Measurements from ENCODE around the gene ADAMTS16. TPM values are rescaled to one million over a fixed set of nuclear protein-coding genes. Genes with fewer than 3 reads are reported as not detected.

The ADAMTS16 gene
- total and polyA plus RNA-seq, 2 experiments from 2014 or later: 2.8 to 15.4 TPM

DNA sequence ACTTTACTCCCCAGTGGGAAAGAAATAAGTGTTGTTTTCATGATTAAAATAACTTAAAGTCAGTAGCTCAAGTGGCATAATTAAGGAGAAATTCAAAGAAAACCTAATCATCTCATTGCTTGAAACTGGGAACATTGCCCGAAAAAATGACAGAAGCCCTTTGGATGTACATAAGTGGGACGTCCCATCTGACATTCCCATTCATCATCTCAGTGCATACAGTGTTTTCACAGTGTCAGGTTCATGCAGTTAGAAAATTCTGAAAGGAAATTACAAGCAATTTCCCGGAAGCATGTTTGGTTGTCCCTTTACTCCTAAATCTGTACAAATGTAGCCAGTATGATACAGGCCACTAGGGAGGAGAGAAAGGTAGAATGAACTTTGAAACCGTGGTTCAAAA is 95.6 kb downstream of the ADAMTS16 start:
- Mint-ChIP-seq H3K4me1 (peaks cover 3% of the 10 kb centered on the region; the same call in 2 of the 3 replicates), H3K9me3 (no peaks in the 10 kb centered on the region), H3K36me3 (ENCODE audit: low read depth) (peaks cover 10% of the 10 kb centered on the region), H3K27ac (no peak overlapping the region), H3K4me3 (no peak overlapping the region), H3K27me3 (ENCODE audit: insufficient read depth, low read depth, poor library complexity) (no peaks in the 10 kb centered on the region)
- no peaks in the 10 kb centered on the region; the same call in 1 of the 2 replicates for H4K20me1 ChIP-seq (replicated peaks; ENCODE audit: insufficient read depth)
- H3K9me2 ChIP-seq (ENCODE audit: insufficient read depth): no peaks in the 10 kb centered on the region
- no peaks in the 10 kb centered on the region for H3F3A ChIP-seq (replicated peaks; ENCODE audit: low read depth)
- no peak overlapping the region for H3K27ac ChIP-seq (ENCODE audit: low read depth)
- ATAC-seq: no peak
- H3K4me2 ChIP-seq: no peak overlapping the region
- H2AFZ ChIP-seq: no peak overlapping the region
- no peaks in the 10 kb centered on the region for H3K36me3 ChIP-seq (ENCODE audit: insufficient read depth)
- TF ChIP-seq ZNF114 (CRISPR knock-in tag; IDR thresholded peaks at IDR 0.05) (no peak), CREB1 (CRISPR knock-in tag; IDR thresholded peaks at IDR 0.05; ENCODE audit: low read depth) (no peak), ZNF331 (CRISPR knock-in tag; IDR thresholded peaks at IDR 0.05; ENCODE audit: low read depth) (no peak), NANOG (IDR thresholded peaks at IDR 0.05; ENCODE audit: borderline replicate concordance) (no peak), STAT1 (IDR thresholded peaks at IDR 0.05; ENCODE audit: unreplicated experiment) (no peak), POLR2AphosphoS5 (IDR thresholded peaks at IDR 0.05; ENCODE audit: low read depth) (no peak), EZH2phosphoT487 (IDR thresholded peaks at IDR 0.05; ENCODE audit: unreplicated experiment) (no peak), EZH2 (IDR thresholded peaks at IDR 0.05; ENCODE audit: low read depth, unreplicated experiment) (no peak), JUNB (IDR thresholded peaks at IDR 0.05; ENCODE audit: unreplicated experiment) (no peak)
- TF ChIP-seq, protein P1, sequence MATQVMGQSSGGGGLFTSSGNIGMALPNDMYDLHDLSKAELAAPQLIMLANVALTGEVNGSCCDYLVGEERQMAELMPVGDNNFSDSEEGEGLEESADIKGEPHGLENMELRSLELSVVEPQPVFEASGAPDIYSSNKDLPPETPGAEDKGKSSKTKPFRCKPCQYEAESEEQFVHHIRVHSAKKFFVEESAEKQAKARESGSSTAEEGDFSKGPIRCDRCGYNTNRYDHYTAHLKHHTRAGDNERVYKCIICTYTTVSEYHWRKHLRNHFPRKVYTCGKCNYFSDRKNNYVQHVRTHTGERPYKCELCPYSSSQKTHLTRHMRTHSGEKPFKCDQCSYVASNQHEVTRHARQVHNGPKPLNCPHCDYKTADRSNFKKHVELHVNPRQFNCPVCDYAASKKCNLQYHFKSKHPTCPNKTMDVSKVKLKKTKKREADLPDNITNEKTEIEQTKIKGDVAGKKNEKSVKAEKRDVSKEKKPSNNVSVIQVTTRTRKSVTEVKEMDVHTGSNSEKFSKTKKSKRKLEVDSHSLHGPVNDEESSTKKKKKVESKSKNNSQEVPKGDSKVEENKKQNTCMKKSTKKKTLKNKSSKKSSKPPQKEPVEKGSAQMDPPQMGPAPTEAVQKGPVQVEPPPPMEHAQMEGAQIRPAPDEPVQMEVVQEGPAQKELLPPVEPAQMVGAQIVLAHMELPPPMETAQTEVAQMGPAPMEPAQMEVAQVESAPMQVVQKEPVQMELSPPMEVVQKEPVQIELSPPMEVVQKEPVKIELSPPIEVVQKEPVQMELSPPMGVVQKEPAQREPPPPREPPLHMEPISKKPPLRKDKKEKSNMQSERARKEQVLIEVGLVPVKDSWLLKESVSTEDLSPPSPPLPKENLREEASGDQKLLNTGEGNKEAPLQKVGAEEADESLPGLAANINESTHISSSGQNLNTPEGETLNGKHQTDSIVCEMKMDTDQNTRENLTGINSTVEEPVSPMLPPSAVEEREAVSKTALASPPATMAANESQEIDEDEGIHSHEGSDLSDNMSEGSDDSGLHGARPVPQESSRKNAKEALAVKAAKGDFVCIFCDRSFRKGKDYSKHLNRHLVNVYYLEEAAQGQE (IDR thresholded peaks at IDR 0.05; ENCODE audit: unreplicated experiment): no peak
- TF ChIP-seq, protein P2, sequence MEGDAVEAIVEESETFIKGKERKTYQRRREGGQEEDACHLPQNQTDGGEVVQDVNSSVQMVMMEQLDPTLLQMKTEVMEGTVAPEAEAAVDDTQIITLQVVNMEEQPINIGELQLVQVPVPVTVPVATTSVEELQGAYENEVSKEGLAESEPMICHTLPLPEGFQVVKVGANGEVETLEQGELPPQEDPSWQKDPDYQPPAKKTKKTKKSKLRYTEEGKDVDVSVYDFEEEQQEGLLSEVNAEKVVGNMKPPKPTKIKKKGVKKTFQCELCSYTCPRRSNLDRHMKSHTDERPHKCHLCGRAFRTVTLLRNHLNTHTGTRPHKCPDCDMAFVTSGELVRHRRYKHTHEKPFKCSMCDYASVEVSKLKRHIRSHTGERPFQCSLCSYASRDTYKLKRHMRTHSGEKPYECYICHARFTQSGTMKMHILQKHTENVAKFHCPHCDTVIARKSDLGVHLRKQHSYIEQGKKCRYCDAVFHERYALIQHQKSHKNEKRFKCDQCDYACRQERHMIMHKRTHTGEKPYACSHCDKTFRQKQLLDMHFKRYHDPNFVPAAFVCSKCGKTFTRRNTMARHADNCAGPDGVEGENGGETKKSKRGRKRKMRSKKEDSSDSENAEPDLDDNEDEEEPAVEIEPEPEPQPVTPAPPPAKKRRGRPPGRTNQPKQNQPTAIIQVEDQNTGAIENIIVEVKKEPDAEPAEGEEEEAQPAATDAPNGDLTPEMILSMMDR (conservative IDR thresholded peaks at IDR 0.05; ENCODE audit: low read depth in 2 of 2): no peak
- TF ChIP-seq, protein P3, sequence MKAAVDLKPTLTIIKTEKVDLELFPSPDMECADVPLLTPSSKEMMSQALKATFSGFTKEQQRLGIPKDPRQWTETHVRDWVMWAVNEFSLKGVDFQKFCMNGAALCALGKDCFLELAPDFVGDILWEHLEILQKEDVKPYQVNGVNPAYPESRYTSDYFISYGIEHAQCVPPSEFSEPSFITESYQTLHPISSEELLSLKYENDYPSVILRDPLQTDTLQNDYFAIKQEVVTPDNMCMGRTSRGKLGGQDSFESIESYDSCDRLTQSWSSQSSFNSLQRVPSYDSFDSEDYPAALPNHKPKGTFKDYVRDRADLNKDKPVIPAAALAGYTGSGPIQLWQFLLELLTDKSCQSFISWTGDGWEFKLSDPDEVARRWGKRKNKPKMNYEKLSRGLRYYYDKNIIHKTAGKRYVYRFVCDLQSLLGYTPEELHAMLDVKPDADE (IDR thresholded peaks at IDR 0.05): no peak
- TF ChIP-seq, protein P4, sequence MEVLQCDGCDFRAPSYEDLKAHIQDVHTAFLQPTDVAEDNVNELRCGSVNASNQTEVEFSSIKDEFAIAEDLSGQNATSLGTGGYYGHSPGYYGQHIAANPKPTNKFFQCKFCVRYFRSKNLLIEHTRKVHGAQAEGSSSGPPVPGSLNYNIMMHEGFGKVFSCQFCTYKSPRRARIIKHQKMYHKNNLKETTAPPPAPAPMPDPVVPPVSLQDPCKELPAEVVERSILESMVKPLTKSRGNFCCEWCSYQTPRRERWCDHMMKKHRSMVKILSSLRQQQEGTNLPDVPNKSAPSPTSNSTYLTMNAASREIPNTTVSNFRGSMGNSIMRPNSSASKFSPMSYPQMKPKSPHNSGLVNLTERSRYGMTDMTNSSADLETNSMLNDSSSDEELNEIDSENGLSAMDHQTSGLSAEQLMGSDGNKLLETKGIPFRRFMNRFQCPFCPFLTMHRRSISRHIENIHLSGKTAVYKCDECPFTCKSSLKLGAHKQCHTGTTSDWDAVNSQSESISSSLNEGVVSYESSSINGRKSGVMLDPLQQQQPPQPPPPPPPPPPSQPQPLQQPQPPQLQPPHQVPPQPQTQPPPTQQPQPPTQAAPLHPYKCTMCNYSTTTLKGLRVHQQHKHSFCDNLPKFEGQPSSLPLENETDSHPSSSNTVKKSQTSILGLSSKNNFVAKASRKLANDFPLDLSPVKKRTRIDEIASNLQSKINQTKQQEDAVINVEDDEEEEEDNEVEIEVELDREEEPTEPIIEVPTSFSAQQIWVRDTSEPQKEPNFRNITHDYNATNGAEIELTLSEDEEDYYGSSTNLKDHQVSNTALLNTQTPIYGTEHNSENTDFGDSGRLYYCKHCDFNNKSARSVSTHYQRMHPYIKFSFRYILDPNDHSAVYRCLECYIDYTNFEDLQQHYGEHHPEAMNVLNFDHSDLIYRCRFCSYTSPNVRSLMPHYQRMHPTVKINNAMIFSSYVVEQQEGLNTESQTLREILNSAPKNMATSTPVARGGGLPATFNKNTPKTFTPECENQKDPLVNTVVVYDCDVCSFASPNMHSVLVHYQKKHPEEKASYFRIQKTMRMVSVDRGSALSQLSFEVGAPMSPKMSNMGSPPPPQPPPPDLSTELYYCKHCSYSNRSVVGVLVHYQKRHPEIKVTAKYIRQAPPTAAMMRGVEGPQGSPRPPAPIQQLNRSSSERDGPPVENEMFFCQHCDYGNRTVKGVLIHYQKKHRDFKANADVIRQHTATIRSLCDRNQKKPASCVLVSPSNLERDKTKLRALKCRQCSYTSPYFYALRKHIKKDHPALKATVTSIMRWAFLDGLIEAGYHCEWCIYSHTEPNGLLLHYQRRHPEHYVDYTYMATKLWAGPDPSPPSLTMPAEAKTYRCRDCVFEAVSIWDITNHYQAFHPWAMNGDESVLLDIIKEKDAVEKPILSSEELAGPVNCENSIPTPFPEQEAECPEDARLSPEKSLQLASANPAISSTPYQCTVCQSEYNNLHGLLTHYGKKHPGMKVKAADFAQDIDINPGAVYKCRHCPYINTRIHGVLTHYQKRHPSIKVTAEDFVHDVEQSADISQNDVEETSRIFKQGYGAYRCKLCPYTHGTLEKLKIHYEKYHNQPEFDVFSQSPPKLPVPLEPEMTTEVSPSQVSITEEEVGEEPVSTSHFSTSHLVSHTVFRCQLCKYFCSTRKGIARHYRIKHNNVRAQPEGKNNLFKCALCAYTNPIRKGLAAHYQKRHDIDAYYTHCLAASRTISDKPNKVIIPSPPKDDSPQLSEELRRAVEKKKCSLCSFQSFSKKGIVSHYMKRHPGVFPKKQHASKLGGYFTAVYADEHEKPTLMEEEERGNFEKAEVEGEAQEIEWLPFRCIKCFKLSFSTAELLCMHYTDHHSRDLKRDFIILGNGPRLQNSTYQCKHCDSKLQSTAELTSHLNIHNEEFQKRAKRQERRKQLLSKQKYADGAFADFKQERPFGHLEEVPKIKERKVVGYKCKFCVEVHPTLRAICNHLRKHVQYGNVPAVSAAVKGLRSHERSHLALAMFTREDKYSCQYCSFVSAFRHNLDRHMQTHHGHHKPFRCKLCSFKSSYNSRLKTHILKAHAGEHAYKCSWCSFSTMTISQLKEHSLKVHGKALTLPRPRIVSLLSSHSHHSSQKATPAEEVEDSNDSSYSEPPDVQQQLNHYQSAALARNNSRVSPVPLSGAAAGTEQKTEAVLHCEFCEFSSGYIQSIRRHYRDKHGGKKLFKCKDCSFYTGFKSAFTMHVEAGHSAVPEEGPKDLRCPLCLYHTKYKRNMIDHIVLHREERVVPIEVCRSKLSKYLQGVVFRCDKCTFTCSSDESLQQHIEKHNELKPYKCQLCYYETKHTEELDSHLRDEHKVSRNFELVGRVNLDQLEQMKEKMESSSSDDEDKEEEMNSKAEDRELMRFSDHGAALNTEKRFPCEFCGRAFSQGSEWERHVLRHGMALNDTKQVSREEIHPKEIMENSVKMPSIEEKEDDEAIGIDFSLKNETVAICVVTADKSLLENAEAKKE (CRISPR knock-in tag; IDR thresholded peaks at IDR 0.05): no peak
- H3K79me2 ChIP-seq (replicated peaks; ENCODE audit: insufficient read depth): no peaks in the 10 kb centered on the region
- no peak for DNase-seq (ENCODE audit: low spot score)
- H3K4me1 ChIP-seq (ENCODE audit: insufficient read depth): no peaks in the 10 kb centered on the region
- H3K4me3 ChIP-seq: no peak overlapping the region
- no peaks in the 10 kb centered on the region for H3K27me3 ChIP-seq (ENCODE audit: insufficient read depth)
